Right ventricle myocardium superior (tissue), 1 donor: Measurements from ENCODE around the gene USP43. TPM values are rescaled to one million over a fixed set of nuclear protein-coding genes. Genes with fewer than 3 reads are reported as not detected.
"Not testable (repeated sequence)": the region's sequence is repeated elsewhere in the genome, so short reads cannot be mapped to it uniquely, and the experiment has no call there.

ENCODE experiments used
- ATAC-seq: fragments of 200-7000 bp; cut with Tn5 transposase; one replicate; pipeline ENCODE4 v1.9.1; 2020; ENCODE audit warnings: mild to moderate bottlenecking; ENCODE audit not compliant: poor library complexity
- DNase-seq: peaks from one replicate; pipeline ENCODE4 v3.0.0-alpha.2; 2020
- intact Hi-C: fragments of 100-400 bp; cut with DNase I; formaldehyde crosslinking; loops from one replicate; pipeline ENCODE4 v1.11.2; 2022
- total RNA-seq: library from RNA; stranded (reverse); fragmentation: NEBNext Ultra II Directional; extraction: Animal tissue kit (Norgen Biotek cat#: 25700); gene quantifications from one replicate; pipeline ENCODE4 v1.2.1, GENCODE V29; 2021
- donor health status: DM: no; HTN: yes; CAD: no; lungs with severe emphysema.

Gene USP43
- total RNA-seq, 1 donor from 2014 or later: not detected

DNA sequence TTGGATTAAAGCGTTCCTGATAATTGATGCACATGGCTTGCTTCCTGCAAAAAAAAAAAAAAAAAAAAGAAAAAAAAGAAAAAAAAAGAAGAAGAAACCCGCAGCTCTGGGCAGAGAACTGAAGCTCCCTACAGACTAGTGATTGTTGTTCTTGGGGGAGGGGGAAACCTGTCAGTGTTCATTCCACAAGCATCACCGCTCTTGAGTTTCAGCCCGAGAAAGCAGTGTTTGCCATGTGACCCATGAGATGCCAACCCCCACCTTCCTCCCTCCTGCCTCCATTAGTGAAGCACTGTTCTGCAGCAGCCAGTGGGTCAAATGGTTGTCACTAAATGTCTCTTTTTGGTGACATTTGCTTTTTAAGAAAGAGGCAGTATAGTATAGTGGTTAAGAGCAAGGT lies 1.7 kb downstream of the USP43 start:
- ATAC-seq: no peak
- intact Hi-C loops: no loop called here
- no peak for DNase-seq

DNA sequence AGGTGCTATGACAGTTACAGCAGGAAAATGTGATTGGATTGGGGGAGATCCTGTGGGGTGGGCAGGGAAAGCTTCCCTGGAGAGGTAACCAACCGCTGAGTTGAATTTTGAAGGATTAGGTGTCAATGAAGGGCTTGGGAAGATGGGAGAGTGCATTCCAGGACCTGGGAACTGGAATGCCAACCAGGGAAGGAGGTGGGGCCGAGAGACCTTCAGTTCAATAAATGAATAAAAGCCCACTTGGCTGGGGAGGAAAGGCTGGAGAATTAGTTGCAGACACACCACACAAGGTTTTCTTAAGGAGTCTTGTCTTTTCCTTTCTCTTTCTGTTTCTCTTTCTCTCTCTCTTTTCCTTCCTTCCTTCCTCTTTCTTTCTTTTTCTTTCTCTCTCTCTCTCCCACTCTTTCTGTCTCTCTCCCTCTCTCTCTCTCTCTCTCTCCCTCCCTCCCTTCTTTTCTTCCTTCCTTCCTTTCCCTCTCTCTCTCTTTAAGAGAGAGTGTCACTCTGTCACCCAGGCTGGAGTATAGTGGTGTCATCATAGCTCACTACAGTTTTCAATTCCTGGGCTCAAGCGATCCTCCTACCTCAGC lies 3.3 kb downstream of the USP43 start:
- no peak for ATAC-seq
- intact Hi-C loops: no loop called here
- no peak for DNase-seq

DNA sequence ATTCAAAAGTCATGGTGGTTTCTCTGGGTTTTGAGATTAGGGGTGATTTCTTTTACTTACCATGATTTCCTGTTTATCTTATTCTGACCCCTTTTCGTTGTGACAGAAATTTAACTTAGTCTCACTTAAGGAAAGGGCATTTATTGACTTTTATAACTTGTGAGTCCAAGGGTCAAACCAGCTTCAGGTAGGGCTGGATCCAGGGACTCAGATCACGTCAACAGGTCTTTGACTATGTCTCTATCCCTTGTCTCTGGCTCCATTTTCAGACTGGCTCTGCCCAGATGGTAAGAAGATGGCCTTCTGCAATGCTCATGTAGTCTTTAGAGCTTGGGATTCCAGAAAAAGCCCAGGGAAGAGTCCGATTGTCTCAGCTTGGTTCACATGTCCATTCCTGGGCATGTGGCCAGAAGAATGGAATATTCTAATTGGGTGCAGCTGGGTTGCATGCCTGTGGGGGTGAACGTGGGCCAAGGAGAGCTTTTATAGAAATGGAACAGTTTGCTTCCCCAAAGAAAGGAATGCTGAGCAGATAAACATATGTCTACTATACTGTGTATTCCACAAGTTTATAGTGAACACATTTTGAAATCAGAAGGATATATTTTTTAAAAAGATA lies 13.4 kb downstream of the USP43 start:
- intact Hi-C loops: no loop called here
- ATAC-seq (no peak), DNase-seq (no peak)

DNA sequence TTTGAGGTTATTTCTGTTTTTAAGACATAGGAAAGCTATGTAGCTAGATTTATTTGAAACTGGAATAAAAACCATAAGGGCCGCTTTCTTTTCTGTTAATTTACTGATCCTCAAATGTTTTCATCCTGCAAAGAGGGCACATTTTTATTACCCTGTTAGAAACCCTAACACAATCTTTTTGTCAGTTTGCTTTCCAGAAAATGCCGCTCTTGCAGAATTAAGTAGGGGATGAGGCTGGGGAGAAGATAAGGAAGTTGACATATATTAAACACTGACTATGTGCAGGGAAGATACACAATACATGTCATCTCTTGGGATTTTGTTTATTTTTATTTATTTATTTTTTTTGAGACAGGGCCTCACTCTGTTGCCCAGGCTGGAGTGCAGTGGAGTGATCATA lies 15.7 kb downstream of the USP43 start:
- DNase-seq (no peak), ATAC-seq (no peak)
- intact Hi-C loops: no loop called here

DNA sequence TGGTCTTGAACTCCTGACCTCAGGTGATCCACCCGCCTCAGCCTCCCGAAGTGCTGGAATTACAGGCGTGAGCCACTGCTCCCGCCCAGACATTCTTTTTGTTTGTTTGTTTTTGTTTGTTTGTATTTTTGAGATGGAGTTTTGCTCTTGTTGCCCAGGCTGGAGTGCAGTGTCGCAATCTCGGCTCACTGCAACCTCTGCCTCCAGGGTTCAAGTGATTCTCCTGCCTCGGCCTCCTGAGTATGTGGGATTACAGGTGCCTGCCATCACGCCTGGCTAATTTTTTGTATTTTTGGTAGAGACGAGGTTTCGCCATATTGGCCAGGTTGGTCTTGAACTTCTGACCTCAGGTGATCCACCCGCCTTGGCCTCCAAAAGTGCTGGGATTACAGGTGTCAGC lies 18.2 kb downstream of the USP43 start:
- ATAC-seq, intact Hi-C loops, DNase-seq: not testable (repeated sequence)

DNA sequence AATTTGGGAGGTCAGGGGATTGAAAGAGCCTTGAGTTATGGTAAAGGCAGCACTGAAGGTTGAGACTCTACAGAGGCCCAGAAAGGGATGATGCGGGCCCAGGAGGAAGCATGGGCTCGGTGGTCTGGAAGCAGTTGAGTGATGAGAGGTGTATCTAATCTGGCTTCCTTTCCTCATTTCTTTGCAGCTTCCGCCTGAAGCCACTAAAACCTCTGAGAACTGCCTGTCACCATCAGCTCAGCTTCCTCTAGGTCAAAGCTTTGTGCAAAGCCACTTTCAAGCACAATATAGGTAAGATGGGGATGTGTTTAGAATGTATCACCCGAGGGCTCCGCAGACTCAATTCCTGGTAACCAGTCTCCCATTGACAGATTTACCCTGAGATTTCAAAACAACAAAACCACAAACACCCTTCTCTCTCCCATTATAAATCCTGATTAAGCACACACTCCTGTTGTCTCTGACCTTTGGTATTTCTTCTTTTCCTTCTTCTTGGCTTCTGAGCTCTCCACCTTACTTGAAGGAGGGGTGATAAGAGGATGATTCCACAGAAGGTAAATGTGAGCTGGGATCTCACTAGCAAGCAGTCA lies 21.2 kb downstream of the USP43 start:
- intact Hi-C loops: no loop called here
- DNase-seq (no peak), ATAC-seq (no peak)

DNA sequence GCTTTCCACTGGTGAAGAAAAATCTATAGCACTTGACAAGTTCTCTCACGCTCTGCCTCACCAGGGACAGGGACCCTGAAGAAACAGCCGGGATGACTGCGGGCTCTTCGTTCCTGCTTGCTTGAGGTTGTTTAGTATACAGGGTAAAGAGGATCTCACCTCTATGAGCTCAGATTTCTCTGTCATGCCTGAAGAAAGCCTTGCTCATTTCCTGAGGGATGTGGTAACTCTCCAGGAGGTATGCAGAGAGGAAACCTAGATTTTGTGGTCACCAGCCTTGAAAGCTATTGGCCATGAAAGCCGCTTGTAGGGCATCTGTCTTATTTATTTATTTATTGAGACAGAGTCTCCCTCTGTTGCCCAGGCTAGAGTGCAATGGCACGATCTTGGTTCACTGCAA lies 23.2 kb downstream of the USP43 start:
- intact Hi-C loops: no loop called here
- ATAC-seq (no peak), DNase-seq (no peak)

DNA sequence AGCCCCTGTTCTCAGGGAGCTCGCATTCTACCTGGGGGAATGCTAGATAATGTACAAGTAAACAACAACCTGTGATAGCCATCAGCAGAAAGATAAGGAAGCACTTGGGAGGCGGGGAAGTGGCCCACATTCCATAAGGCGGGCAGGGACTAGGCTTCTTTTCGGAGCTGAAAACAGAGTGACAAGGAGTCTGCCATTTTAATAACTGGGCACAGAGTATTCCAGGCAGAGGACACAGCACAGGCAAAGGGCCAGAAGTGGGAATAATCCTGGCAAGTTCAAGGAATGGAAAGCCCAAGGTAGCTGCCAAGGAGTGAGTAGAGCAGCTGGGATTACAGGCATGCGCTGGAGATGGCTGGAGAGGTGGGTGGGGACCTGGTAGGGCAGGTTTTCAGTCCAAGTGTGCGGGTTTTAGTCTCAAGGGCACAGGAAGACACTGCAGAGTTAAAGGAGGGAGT lies 24.3 kb downstream of the USP43 start:
- intact Hi-C loops: no loop called here
- ATAC-seq: no peak
- DNase-seq: no peak

DNA sequence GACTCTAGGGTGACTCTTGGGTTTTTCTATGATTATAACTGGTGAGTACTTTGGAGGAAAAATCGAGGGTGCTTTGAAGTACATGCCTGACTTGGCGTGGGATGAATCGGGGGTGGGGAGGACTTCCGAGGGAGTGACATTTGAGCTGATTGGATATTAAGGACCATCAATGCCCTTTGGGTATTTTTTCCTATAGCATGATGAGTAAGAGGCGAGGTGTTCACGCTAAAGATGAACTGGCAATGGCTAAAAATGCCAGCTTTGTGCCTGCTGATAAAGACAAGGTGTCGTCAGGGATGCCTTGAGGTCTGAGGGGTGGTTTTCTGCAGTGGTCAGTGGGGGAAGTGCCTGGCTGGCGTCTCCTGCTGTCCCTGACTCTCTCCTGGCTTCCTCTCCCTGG lies 25.3 kb downstream of the USP43 start:
- intact Hi-C loops: no loop called here
- ATAC-seq (no peak), DNase-seq (no peak)

DNA sequence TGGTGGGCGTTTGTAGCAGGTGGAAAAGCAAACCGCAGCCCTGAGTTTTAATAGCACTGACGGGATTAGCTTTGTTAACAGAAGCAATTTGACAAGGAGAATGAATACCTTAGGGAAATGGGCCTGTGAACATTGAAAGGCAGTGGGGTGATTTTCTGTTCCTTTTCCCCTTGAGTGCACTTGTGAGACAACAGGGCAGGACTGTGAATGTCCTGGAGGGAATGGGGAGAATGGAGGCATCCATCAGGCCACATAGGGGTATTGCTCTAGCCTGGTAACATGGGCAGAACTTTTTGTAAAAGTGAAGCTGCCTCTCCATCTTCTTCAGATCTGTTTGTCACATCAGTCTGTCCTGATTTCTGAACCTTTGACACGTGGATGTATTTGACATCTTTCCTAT lies 26.2 kb downstream of the USP43 start:
- DNase-seq (no peak), ATAC-seq (no peak)
- intact Hi-C loops: no loop called here

DNA sequence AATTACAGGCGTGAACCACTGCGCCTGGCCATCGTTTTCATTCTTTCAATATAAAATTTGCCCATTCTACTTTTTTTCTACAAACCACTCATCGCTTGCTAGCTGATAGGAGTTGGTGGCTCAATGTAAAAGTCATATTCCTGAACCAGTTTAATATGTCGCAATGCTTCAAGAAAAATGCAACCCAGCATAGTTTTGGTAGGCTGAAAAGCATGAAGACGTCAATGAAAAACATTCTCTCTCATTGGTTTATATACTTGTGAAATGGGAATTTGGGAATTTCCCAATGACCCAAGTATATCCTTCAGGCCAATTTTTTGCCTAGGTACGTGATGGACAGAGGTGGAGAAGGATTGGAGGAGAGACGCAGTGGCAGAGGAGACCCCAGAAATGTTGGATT lies 26.9 kb downstream of the USP43 start:
- intact Hi-C loops: no loop called here
- ATAC-seq: no peak
- no peak for DNase-seq

DNA sequence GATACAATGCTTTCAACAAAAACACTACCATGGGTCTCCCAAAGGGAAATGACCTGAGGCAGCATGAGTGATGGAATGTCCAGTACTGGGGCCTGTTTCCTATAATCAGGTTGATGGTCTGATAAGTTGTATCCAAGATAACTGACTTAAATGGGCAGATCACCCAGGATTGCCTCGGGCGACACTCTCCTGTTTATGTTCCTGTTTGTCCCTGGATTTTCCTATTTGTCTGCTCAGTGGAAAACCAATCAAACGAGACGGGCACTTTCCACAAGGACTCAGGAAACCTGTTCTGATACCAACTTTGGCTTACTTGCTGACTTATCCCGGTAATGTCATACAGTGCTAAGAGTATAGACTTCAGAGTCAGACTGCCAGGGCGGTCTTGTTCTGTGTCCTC lies 27.4 kb downstream of the USP43 start:
- intact Hi-C loops: no loop called here
- DNase-seq (no peak), ATAC-seq (no peak)

DNA sequence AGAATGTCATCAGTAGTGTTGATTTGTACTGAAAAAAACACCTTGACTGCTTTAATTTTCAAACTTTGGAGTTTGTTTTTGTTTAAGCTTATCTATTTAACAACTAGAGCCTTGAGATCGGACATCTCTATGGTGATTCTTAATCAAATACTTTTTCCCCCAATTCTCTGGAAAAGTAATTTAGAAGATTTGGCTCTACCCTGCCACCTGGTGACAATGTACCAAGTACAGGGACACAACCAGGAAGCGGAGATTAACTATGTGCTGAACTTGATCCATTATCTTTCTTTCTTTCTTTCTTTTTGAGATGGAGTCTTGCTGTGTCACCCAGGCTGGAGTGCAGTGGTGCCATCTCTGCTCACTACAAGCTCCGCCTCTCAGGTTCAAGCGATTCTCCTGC lies 30.8 kb downstream of the USP43 start:
- no peak for DNase-seq
- no peak for ATAC-seq
- intact Hi-C loops: no loop called here

DNA sequence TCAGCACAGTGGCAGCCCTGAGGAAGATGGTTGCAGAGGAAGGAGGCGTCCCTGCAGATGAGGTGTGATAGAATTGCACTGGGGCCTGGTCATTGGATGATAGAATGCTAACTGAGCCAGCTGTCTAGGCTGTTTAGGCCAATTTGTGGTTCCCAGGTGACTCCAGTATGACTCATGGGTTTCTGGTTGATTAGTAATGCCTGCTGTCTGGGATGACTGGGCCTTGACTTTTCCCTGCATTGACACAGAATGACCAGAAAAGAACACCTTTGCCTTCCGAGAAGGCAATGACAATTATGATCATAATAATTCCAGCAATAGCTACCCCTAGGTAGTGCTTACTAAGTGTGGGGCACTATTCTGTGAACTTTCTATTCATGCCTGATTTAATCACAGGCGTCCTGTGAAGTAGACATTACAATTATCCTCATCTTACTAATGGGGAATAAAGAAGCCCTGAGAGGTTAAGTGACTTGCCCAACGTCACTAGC lies 31.5 kb downstream of the USP43 start:
- ATAC-seq (no peak), DNase-seq (no peak)
- intact Hi-C loops: no loop called here

DNA sequence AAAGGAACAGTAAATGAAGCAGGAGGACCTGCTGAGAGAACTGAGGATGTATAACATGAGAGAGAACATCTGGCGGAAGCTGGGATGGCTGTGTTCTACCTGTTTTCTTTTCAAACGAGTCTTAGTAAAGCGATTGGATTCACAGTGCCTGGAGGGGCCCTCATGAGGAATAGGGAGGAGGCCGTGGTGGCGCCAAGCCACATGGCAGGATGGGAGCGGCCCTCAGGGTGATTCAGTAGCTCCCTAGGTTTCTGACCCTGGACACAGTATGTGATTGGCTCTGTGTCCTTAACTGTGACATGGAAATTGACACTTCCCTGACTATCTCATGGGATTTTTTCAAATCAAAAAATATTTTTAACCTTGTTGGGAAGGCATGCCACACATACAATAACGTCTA lies 32.1 kb downstream of the USP43 start:
- intact Hi-C loops: no loop called here
- ATAC-seq (no peak), DNase-seq (no peak)

DNA sequence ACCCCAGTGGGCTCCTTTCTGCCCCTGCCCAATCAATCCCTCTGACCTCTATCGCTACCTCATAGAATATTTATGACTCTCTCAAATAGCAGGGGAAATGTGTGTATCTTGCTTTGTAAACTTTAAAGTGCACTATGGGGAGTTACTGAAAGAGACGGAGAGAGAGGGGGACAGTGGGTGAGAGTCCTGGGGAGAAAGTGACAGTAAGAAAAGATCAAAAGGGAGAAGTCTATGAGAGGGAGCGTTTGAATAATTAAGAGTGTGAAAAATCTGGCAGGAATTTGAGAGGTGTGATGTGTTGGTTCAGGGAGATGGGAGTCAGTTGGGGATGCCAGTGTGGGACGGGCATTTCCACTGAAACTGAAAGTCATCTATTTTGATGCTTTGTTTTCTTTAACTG lies 32.6 kb downstream of the USP43 start:
- intact Hi-C loops: no loop called here

DNA sequence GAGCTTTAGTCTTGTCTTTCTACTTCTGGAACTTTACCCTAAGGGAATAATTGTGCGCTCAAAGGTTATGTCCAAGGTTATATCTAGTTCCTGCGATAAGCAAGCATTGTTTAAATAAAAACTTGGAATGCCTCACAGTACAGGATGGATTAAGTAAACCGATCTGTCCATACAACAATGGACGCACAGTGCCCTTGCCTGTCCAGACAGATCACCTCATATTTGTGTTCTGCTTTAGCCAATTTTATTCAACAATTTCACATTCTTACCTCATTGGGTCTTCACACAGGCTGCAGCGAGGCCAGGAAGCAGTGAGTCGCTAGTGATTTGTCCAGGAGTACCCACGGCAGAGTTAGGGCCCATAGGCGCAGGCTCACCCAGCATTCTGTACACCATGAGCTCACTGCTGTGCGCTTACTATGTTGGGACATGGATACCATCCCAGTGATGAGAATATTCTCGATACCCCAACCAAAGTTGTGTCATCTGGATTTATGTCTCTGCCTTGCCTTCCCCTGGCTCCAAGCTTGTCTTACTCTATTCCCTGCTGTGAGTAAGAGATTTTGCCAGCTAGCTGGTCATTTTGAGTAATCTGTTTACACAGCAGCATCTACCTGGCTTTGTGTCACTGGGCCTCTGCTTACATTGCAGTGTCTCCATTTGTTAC lies 39.8 kb downstream of the USP43 start:
- DNase-seq (no peak), ATAC-seq (no peak)
- intact Hi-C loops: no loop called here

More for the DNA sequence above, 32.6 kb downstream of the USP43 start:
- DNase-seq (no peak), ATAC-seq (no peak)

DNA sequence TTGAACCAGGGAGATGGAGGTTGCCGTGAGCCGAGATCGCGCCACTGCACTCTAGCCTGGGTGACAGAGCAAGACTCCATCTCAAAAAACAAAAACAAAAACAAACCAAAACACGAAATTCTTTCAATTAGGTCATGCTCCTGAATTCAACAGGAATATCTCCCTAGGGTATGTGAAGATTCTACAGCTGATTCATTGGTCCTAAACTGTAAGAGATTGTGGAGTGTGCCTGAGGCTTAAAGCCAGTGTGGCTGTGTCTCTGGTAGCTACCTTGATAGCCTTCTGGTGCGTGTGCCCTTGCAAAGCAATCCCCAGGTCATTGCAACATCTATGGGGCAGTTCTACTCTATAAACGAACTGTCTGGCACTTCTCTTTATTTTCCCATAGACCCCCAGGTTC lies 48.4 kb downstream of the USP43 start:
- ATAC-seq (no peak), DNase-seq (no peak)
- intact Hi-C loops: no loop called here

DNA sequence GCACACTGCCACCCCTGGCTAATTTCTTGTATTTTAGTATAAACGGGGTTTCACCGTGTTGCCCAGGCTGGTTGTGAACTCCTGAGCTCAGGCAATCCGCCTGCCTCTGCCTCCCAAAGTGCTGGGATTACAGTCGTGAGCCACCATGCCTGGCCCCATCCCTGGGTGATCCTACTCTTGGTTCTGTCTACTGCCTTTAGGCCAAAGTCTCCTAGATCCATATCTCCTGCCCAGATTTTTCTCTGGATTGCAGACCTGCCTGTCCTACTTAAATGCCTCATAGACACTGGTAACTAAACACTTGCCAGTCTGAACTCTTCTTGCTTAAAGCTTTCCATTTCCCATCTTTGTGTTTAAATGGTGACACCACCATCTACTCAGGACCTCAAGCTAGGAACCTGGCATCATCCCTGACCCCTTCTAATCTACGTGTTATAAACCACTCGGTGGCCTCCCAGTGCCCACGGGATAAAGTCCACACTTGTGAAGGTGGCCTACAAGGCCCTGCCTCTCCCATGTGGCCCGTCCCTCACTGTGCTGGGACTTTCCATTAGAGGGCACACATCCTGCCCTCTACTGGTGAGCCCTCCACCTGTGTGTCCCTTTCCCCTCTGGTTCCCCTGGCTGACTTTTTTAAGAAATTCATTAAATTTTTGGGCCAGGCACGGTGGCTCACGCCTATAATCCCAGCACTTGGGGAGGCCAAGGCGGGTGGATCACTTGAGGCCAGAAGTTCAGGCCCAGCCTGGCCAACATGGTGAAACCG lies 51.1 kb downstream of the USP43 start:
- DNase-seq (no peak), ATAC-seq (no peak)
- intact Hi-C loops: no loop called here
